Osteoblast (primary cell): ENCODE data around the gene TEC. TPM values are rescaled to one million over a fixed set of nuclear protein-coding genes. Genes with fewer than 3 reads are reported as not detected.
"Not testable (repeated sequence)": the region's sequence is repeated elsewhere in the genome, so short reads cannot be mapped to it uniquely, and the experiment has no call there.

Experiments
- DNase-seq: peaks from one replicate; pipeline ENCODE4 v3.0.0; 2011; ENCODE audit warnings: low spot score, mixed read lengths; ENCODE audit not compliant: insufficient read length; ENCODE audit errors: missing footprints
- H2AFZ ChIP-seq: 2 replicates; pipeline ENCODE4 v1.6.0; 2011; ENCODE audit warnings: mild to moderate bottlenecking, low read length
- H3K27ac ChIP-seq: 2 replicates; pipeline ENCODE4 v1.5.1; 2011; ENCODE audit warnings: mild to moderate bottlenecking, low read depth, low read length, moderate library complexity
- H3K27me3 ChIP-seq: 2 replicates; pipeline ENCODE4 v1.6.0; 2012; ENCODE audit warnings: mild to moderate bottlenecking, control low read depth, inconsistent platforms, low read length, moderate library complexity; ENCODE audit not compliant: insufficient read depth
- H3K36me3 ChIP-seq: 2 replicates; pipeline ENCODE4 v1.5.1; 2011; ENCODE audit warnings: mild to moderate bottlenecking, low read length, control low read depth, moderate library complexity; ENCODE audit not compliant: insufficient read depth
- H3K4me1 ChIP-seq: 2 replicates; pipeline ENCODE4 v1.5.1; 2011; ENCODE audit warnings: mild to moderate bottlenecking, low read length, control low read depth, moderate library complexity; ENCODE audit not compliant: insufficient read depth
- H3K4me2 ChIP-seq: 2 replicates; pipeline ENCODE4 v1.6.0; 2011; ENCODE audit warnings: mild to moderate bottlenecking, low read length; ENCODE audit not compliant: insufficient read depth
- H3K4me3 ChIP-seq: fragments of 200-600 bp; sonication (generic); 3 replicates; pipeline ENCODE4 v1.5.1; 2012; ENCODE audit warnings: mild to moderate bottlenecking, low read length, inconsistent platforms; ENCODE audit not compliant: insufficient read depth
- H3K79me2 ChIP-seq: 2 replicates; pipeline ENCODE4 v1.6.0; 2012; ENCODE audit warnings: mild to moderate bottlenecking, low read length, control low read depth, inconsistent platforms; ENCODE audit not compliant: insufficient read depth
- H3K9me3 ChIP-seq: 2 replicates; pipeline ENCODE4 v1.5.1; 2011; ENCODE audit warnings: low read depth, low read length, control low read depth
- H4K20me1 ChIP-seq: 2 replicates; pipeline ENCODE4 v1.6.0; 2012; ENCODE audit warnings: mild to moderate bottlenecking, low read length, control low read depth; ENCODE audit not compliant: insufficient read depth
- CTCF ChIP-seq: IDR thresholded peaks from 2 replicates; pipeline ENCODE4 v1.5.1; 2011; ENCODE audit warnings: mild to moderate bottlenecking, low read depth, low read length, moderate library complexity; ENCODE audit errors: extremely low read depth
- total RNA-seq: library from RNA; depleted of rRNA; stranded (reverse); fragments of >200 nt; gene quantifications from 2 replicates; pipeline ENCODE4 v1.2.3, GENCODE V29; 2012

The TEC gene
- total RNA-seq, 1 donor: 1.8 TPM

DNA sequence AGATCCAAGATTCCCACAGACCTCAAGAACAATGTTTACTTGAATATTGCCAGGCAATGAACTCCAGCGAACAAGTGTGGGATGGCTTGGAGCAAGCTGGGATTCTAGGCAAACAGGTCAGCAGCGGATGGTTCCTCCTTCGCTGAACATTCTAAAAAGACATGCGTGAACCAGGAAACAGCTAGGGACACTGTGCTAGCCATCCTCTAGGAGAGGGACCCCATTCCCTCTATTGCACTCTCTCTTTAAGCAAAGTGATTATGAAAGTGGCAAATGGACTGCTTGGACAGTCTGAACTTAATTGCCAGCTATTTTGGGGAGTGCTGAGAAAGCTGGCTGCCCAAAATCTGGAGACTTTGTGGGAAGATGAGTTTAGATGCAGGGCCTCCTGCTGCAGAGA is 29.9 kb upstream of the TEC start:
- Histone ChIP-seq H3K4me1 (peaks cover 23% of the 10 kb centered on the region), H3K36me3 (no peaks in the 10 kb centered on the region), H3K27ac (no peak overlapping the region), H3K27me3 (no peaks in the 10 kb centered on the region), H3K79me2 (no peaks in the 10 kb centered on the region), H2AFZ (no peak overlapping the region), H3K4me3 (no peak overlapping the region), H3K4me2 (peak overlapping the region; percentile 3), H4K20me1 (no peaks in the 10 kb centered on the region), H3K9me3 (no peaks in the 10 kb centered on the region)
- no peak for TF ChIP-seq CTCF
- peak; percentile 63 for DNase-seq

GRCh38 chr4:48297256-48297846 is 27.7 kb upstream of the TEC start:
- TF ChIP-seq CTCF: no peak
- Histone ChIP-seq H2AFZ (peak overlapping the region; percentile 49), H3K79me2 (no peaks in the 10 kb centered on the region), H3K4me1 (peaks cover 23% of the 10 kb centered on the region), H3K27me3 (no peaks in the 10 kb centered on the region), H3K27ac (peak overlapping the region; percentile 43), H3K4me2 (no peak overlapping the region), H3K36me3 (no peaks in the 10 kb centered on the region), H4K20me1 (no peaks in the 10 kb centered on the region), H3K9me3 (no peaks in the 10 kb centered on the region), H3K4me3 (no peak overlapping the region)
- no peak for DNase-seq

GRCh38 chr4:48296365-48296764 is 26.7 kb upstream of the TEC start:
- no peak for DNase-seq
- Histone ChIP-seq H2AFZ (no peak overlapping the region), H3K36me3 (no peaks in the 10 kb centered on the region), H3K4me2 (no peak overlapping the region), H3K79me2 (no peaks in the 10 kb centered on the region), H4K20me1 (no peaks in the 10 kb centered on the region), H3K9me3 (no peaks in the 10 kb centered on the region), H3K27ac (no peak overlapping the region), H3K4me1 (peaks cover 23% of the 10 kb centered on the region), H3K4me3 (no peak overlapping the region), H3K27me3 (no peaks in the 10 kb centered on the region)
- no peak for TF ChIP-seq CTCF

DNA sequence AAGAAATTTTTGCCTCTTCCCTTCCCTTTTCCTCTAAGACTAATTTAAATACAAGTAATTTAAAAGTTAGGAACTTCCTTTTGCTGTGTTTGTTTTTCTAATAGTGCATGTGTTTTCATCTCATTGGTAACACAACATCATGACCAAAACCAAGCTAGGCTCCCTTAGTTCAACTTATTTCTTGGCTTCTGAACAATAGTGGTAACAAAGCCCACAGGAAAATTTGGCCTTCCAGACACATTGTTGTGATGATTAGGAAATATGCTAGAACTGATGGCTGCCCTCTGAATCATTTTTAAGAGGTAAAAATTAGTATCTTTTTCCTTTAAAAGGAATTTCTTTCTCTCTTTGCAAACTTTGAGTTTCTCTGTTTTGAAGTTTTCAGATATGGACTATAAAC is 25.5 kb upstream of the TEC start:
- H3K4me2 ChIP-seq: no peak overlapping the region
- TF ChIP-seq CTCF: no peak
- H2AFZ ChIP-seq: no peak overlapping the region
- no peaks in the 10 kb centered on the region for H3K79me2 ChIP-seq
- H4K20me1 ChIP-seq: no peaks in the 10 kb centered on the region
- no peak overlapping the region for H3K4me3 ChIP-seq
- peak; percentile 78 for DNase-seq
- no peaks in the 10 kb centered on the region for H3K9me3 ChIP-seq
- H3K27ac ChIP-seq: no peak overlapping the region
- no peaks in the 10 kb centered on the region for H3K27me3 ChIP-seq
- no peaks in the 10 kb centered on the region for H3K36me3 ChIP-seq
- peaks cover 20% of the 10 kb centered on the region for H3K4me1 ChIP-seq

- H3K4me3 ChIP-seq, H3K4me1 ChIP-seq, DNase-seq, H4K20me1 ChIP-seq, H2AFZ ChIP-seq, H3K36me3 ChIP-seq, H3K79me2 ChIP-seq, H3K9me3 ChIP-seq, H3K4me2 ChIP-seq, H3K27me3 ChIP-seq, H3K27ac ChIP-seq: not testable (repeated sequence)
These were observed 22.7 kb upstream of the TEC start for GRCh38 chr4:48292218-48292790.
